Common myeloid progenitor, CD34-positive (primary cell): ENCODE data around the gene SLC25A45.

ENCODE experiments used
- CTCF ChIA-PET: fragments of 350-600 bp; sonication (Branson Sonifier 250); formaldehyde crosslinking; loops from one replicate; lab custom pipeline; 2021; ENCODE audit warnings: antibody characterized with exemption; lab: Charles Lee
- POLR2A ChIA-PET: fragments of 350-600 bp; sonication (Branson Sonifier 250); formaldehyde crosslinking; loops from one replicate; lab custom pipeline; 2021; ENCODE audit warnings: antibody characterized with exemption; lab: Charles Lee
- DNase-seq, 3 donors: peaks; one replicate each; pipeline versions ENCODE4 v3.0.0 to v3.0.0-alpha.2; 2013
- H3K27ac ChIP-seq, 2 experiments: 1 replicate in 1 of 2; 2 replicates in 1 of 2; pipeline ENCODE4 v1.7.0; 2013; ENCODE audit warnings: inconsistent platforms in 2 of 2, low read length in 2 of 2, mild to moderate bottlenecking in 2 of 2, low read depth in 1 of 2, moderate library complexity in 1 of 2; ENCODE audit not compliant: severe bottlenecking in 2 of 2, insufficient read depth in 1 of 2, poor library complexity in 1 of 2
- H3K27me3 ChIP-seq, 5 experiments: replicated peaks in 2 of 5; 1 replicate in 3 of 5; 2 replicates in 2 of 5; pipeline versions ENCODE4 v1.6.1 to v1.7.0; 2013; ENCODE audit warnings: low read length in 4 of 5, mild to moderate bottlenecking in 2 of 5, moderate library complexity in 2 of 5, inconsistent platforms in 1 of 5; ENCODE audit not compliant: insufficient read depth in 5 of 5, control insufficient read depth in 4 of 5
- H3K36me3 ChIP-seq, 4 experiments: 1 replicate in 2 of 4; 2 replicates in 2 of 4; pipeline versions ENCODE4 v1.6.1 to v1.7.0; 2013; ENCODE audit warnings: low read length in 3 of 4, control low read depth in 1 of 4, mild to moderate bottlenecking in 1 of 4; ENCODE audit not compliant: control insufficient read depth in 4 of 4, insufficient read depth in 4 of 4
- H3K4me1 ChIP-seq, 4 experiments: 1 replicate in 3 of 4; 2 replicates in 1 of 4; pipeline versions ENCODE4 v1.6.1 to v1.7.1; 2013; ENCODE audit warnings: low read length in 3 of 4, mild to moderate bottlenecking in 3 of 4, control low read depth in 1 of 4, inconsistent platforms in 1 of 4, moderate library complexity in 1 of 4; ENCODE audit not compliant: control insufficient read depth in 4 of 4, insufficient read depth in 4 of 4; ENCODE audit errors: control extremely low read depth in 1 of 4
- H3K4me3 ChIP-seq, 7 experiments: 1 replicate in 4 of 7; 2 replicates in 3 of 7; pipeline versions ENCODE4 v1.5.1 to v1.7.0; 2013; ENCODE audit warnings: mild to moderate bottlenecking in 7 of 7, low read length in 6 of 7, moderate library complexity in 6 of 7, inconsistent platforms in 2 of 7, low read depth in 2 of 7, control low read depth in 1 of 7; ENCODE audit not compliant: insufficient read depth in 4 of 7, control insufficient read depth in 1 of 7; ENCODE audit errors: extremely low read depth in 1 of 7
- H3K9me3 ChIP-seq, 5 experiments: 1 replicate in 4 of 5; 2 replicates in 1 of 5; pipeline versions ENCODE4 v1.6.1 to v1.7.1; 2013; ENCODE audit warnings: low read length in 4 of 5, mild to moderate bottlenecking in 2 of 5, inconsistent platforms in 1 of 5, low read depth in 1 of 5, moderate library complexity in 1 of 5; ENCODE audit not compliant: control insufficient read depth in 4 of 5, insufficient read depth in 2 of 5; ENCODE audit errors: control extremely low read depth in 1 of 5
- WGBS: methylation state at CpG from one replicate; pipeline ENCODE4 v1.1.5; 2013; ENCODE audit not compliant: insufficient coverage; 5-methylcytosine and 5-hydroxymethylcytosine counted together

Gene SLC25A45

GRCh38 chr11:65412271-65413076 is 30.0 kb upstream of the SLC25A45 start:
- no peaks in the 10 kb centered on the region for H3K27me3 ChIP-seq
- no peak overlapping the region for H3K4me3 ChIP-seq
- POLR2A ChIA-PET, result interaction anchor here (0.6 to 2.5 kb wide), 4 partner anchors 9 to 34 kb away, joined by 3 to 5 read pairs (median 3); partner anchors contain the start of gene NEAT1
- peaks cover 7 to 48% (median 35%) of the 10 kb centered on the region in 4 experiments for H3K36me3 ChIP-seq
- CTCF ChIA-PET, result interaction anchor here (1.0 to 5.5 kb wide), 6 partner anchors 9 to 59 kb away, joined by 3 to 77 read pairs (median 4); no protein-coding TSS in a partner anchor
- no peaks in the 10 kb centered on the region for H3K9me3 ChIP-seq
- no peak overlapping the region for H3K27ac ChIP-seq
- H3K4me1 ChIP-seq, result peaks cover 5 to 21% (median 19%) of the 10 kb centered on the region in 4 experiments
- 88% methylated on average over 20 of the region's 24 CpGs for WGBS
- no peak for DNase-seq

GRCh38 chr11:65411681-65412070 is 29.2 kb upstream of the SLC25A45 start:
- Histone ChIP-seq H3K9me3 (no peaks in the 10 kb centered on the region), H3K27me3 (no peaks in the 10 kb centered on the region), H3K36me3 (peaks cover 7 to 51% (median 35%) of the 10 kb centered on the region in 4 experiments), H3K27ac (no peak overlapping the region), H3K4me3 (no peak overlapping the region), H3K4me1 (peaks cover 2 to 13% (median 11%) of the 10 kb centered on the region in 4 experiments)
- WGBS, result 94% methylated on average over 3 of the region's 5 CpGs
- POLR2A ChIA-PET, result interaction anchor here (2.5 kb wide), 1 partner anchor 11 kb away, joined by 5 read pairs; the partner anchor contains the start of gene NEAT1
- CTCF ChIA-PET, result interaction anchor here (1.1 to 2.0 kb wide), 4 partner anchors 24 to 60 kb away, joined by 3 to 4 read pairs (median 4); no protein-coding TSS in a partner anchor
- no peak for DNase-seq

DNA sequence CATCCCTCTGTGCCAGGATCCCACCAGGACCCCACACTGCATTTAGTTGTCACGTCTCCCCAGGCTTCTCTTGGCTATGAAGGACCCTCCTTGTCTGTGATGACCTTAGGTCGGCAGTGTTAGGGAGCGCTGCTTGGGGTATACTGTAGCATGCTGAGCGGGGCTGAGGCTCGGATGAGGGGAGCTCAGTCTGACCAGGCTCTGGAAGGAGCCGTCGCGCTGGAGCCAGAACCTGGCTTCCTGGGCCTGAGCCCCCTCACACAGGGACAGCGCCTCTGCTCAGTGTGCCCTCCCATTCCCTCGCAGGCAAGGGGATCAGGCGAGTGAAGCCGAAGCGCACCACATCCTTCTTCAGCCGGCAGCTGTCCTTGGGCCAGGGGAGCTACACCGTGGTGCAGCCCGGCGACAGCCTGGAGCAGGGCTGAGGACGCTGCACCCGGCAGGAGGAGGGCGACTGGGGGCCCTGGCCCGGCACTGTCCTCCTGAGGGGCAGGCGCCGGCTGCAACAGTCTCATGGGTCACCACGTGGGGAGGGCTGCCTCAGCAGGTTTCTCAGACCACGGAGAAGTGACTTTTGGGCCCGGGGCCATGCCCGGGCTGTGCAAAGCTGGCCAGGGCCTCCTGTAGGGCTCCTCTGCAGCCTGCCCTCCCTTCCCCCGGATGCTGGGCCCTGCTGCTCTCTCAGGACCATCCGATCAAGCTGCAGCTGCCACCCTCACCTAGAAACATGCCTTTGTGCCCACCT is 28.7 kb upstream of the SLC25A45 start:
- DNase-seq, result no peak
- H3K36me3 ChIP-seq, result peaks cover 7 to 53% (median 35%) of the 10 kb centered on the region in 4 experiments
- no peak overlapping the region for H3K27ac ChIP-seq
- no peaks in the 10 kb centered on the region for H3K27me3 ChIP-seq
- no peak overlapping the region for H3K4me3 ChIP-seq
- ChIA-PET POLR2A (no interaction called here), CTCF (interaction anchor here (1.0 to 2.0 kb wide), 3 partner anchors 23 to 33 kb away, joined by 3 to 4 read pairs (median 3); no protein-coding TSS in a partner anchor)
- no peaks in the 10 kb centered on the region for H3K9me3 ChIP-seq
- peaks cover 0 to 7% (median 6%) of the 10 kb centered on the region in 4 experiments for H3K4me1 ChIP-seq
- 94% methylated on average over 24 of the region's 29 CpGs for WGBS

- Histone ChIP-seq H3K27ac (peak overlapping the region; percentile 79 to 83), H3K27me3 (no peaks in the 10 kb centered on the region), H3K9me3 (no peaks in the 10 kb centered on the region), H3K4me3 (peak overlapping the region in 1 of 7 experiments; percentile 45), H3K4me1 (peaks cover 2 to 36% (median 34%) of the 10 kb centered on the region in 4 experiments), H3K36me3 (peaks cover 5 to 47% (median 33%) of the 10 kb centered on the region in 4 experiments)
- ChIA-PET CTCF (interaction anchor here (0.8 to 9.7 kb wide), 10 partner anchors 11 to 104 kb away, joined by 3 to 77 read pairs (median 4); partner anchors contain the start of gene FRMD8), POLR2A (interaction anchor here (0.7 to 5.8 kb wide), 5 partner anchors 10 to 67 kb away, joined by 3 to 55 read pairs (median 7); partner anchors contain the start of genes FRMD8 and NEAT1)
- DNase-seq, result no peak
- WGBS, result 86% methylated on average over 22 of the region's 24 CpGs
Observed at GRCh38 chr11:65404638-65405339, 22.3 kb upstream of the SLC25A45 start.

DNA sequence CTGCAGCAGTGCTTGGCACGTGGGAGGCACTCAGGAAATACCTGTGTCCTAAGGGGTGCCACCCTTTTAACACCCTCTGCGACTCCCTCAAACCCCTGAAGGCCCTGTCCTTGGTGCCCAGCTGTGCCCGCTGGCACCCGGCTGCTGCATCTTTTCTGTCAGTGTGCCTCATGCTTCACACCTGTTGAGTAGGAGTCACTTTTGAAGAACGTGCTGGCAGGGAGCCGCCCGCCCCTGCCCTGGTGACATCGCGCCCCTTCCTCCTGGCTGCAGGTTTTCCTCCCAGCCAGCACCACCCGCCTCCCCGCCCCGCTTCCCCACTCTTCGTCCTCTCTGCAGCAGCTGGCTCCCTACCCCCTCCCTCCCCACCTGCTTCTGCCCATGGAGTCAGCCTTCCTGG is 21.8 kb upstream of the SLC25A45 start:
- Histone ChIP-seq H3K36me3 (peaks cover 5 to 50% (median 34%) of the 10 kb centered on the region in 4 experiments), H3K4me3 (peak overlapping the region in 4 of 7 experiments; percentile 11 to 45 (median 38)), H3K27ac (peak overlapping the region; percentile 79 to 83), H3K9me3 (no peaks in the 10 kb centered on the region), H3K27me3 (no peaks in the 10 kb centered on the region), H3K4me1 (peaks cover 2 to 36% (median 34%) of the 10 kb centered on the region in 4 experiments)
- DNase-seq, result peak in 2 of 3 donors; percentile 45 to 60
- CTCF ChIA-PET, result interaction anchor here (0.8 to 9.7 kb wide), 8 partner anchors 11 to 104 kb away, joined by 3 to 77 read pairs (median 4); partner anchors contain the start of gene FRMD8
- WGBS, result 7% methylated on average over 9 of the region's 13 CpGs
- POLR2A ChIA-PET, result interaction anchor here (0.6 to 5.8 kb wide), 8 partner anchors 11 to 95 kb away, joined by 3 to 55 read pairs (median 6); partner anchors contain the start of genes FRMD8, MALAT1 and NEAT1

- Histone ChIP-seq H3K4me1 (peaks cover 2 to 36% (median 34%) of the 10 kb centered on the region in 4 experiments), H3K27me3 (no peaks in the 10 kb centered on the region), H3K4me3 (peak overlapping the region in 4 of 7 experiments; percentile 11 to 46 (median 38)), H3K27ac (peak overlapping the region; percentile 79 to 83), H3K9me3 (no peaks in the 10 kb centered on the region), H3K36me3 (peaks cover 4 to 48% (median 31%) of the 10 kb centered on the region in 4 experiments)
- peak; percentile 91 to 99 (median 97) for DNase-seq
- WGBS, result 9% methylated on average over 9 of the region's 12 CpGs
- CTCF ChIA-PET, result interaction anchor here (0.9 to 9.7 kb wide), 5 partner anchors 12 to 22 kb away, joined by 3 to 77 read pairs (median 5); partner anchors contain the start of gene FRMD8
- POLR2A ChIA-PET, result interaction anchor here (0.6 to 5.8 kb wide), 12 partner anchors 11 to 375 kb away, joined by 3 to 55 read pairs (median 4); partner anchors contain the start of genes MALAT1 and NEAT1
Observed at GRCh38 chr11:65403607-65404121, 21.2 kb upstream of the SLC25A45 start.
